Endothelial cell (in vitro differentiated cells): ENCODE results near the gene APH1B. TPM values are rescaled to one million over a fixed set of nuclear protein-coding genes. Genes with fewer than 3 reads are reported as not detected.

ENCODE experiments used
- DNase-seq: peaks from one replicate; pipeline ENCODE4 v3.0.0; 2021; ENCODE audit warnings: low spot score
- H3K27ac Mint-ChIP-seq: one replicate; pipeline ENCODE4 v1.8.0; 2021; ENCODE audit warnings: mixed read lengths, inconsistent platforms; ENCODE audit not compliant: unreplicated experiment
- H3K27me3 Mint-ChIP-seq: one replicate; pipeline ENCODE4 v1.8.0; 2021; ENCODE audit warnings: mild to moderate bottlenecking, moderate library complexity, mixed read lengths, inconsistent platforms; ENCODE audit not compliant: unreplicated experiment
- H3K36me3 Mint-ChIP-seq: one replicate; pipeline ENCODE4 v1.8.0; 2021; ENCODE audit warnings: mild to moderate bottlenecking, low read depth, mixed read lengths, inconsistent platforms; ENCODE audit not compliant: unreplicated experiment
- H3K4me1 Mint-ChIP-seq: one replicate; pipeline ENCODE4 v1.8.0; 2021; ENCODE audit warnings: mild to moderate bottlenecking, mixed read lengths, inconsistent platforms; ENCODE audit not compliant: unreplicated experiment
- H3K4me3 Mint-ChIP-seq: one replicate; pipeline ENCODE4 v1.8.0; 2021; ENCODE audit warnings: mild to moderate bottlenecking, mixed read lengths, inconsistent platforms; ENCODE audit not compliant: unreplicated experiment
- H3K9me3 Mint-ChIP-seq: one replicate; pipeline ENCODE4 v1.8.0; 2021; ENCODE audit warnings: mixed read lengths, inconsistent platforms; ENCODE audit not compliant: unreplicated experiment
- CTCF ChIP-seq: fragments of 200-600 bp; sonication (generic); IDR thresholded peaks from one replicate; pipeline ENCODE4 v1.5.0; 2021; ENCODE audit warnings: antibody characterized with exemption; ENCODE audit not compliant: unreplicated experiment
- long read RNA-seq: library from polyadenylated mRNA; unstranded; transcript quantifications from one replicate; pipeline ENCODE4 v2.0.0, GENCODE V29; 2020; ENCODE audit not compliant: unreplicated experiment
- total RNA-seq: library from RNA; stranded (reverse); fragmentation: NEBNext Ultra II Directional; extraction: Animal tissue kit (Norgen Biotek cat#: 25700); gene quantifications from one replicate; pipeline ENCODE4 v1.2.1, GENCODE V29; 2021; ENCODE audit not compliant: unreplicated experiment

The APH1B gene
- total RNA-seq = 26.3 TPM
- long read RNA-seq, full-length matches to known transcripts = 14 of 16 reads
- long read RNA-seq, partial matches to known transcripts = 1 of 16 reads
- long read RNA-seq, other reads (novel, unspliced or antisense) = 1 of 16 reads

GRCh38 chr15:63277038-63277892 is at the start of gene APH1B:
TSS of gene APH1B (plus strand) at chr15:63277605. CDS start at chr15:63277624, 19 bp downstream.
- Mint-ChIP-seq H3K36me3 (peaks cover 3% of the 10 kb centered on the region), H3K9me3 (no peaks in the 10 kb centered on the region), H3K27me3 (no peaks in the 10 kb centered on the region), H3K4me1 (peaks cover 10% of the 10 kb centered on the region), H3K4me3 (peak within 1 kb of the TSS; percentile 90), H3K27ac (peak within 1 kb of the TSS; percentile 12)
- TF ChIP-seq CTCF = no peak
- DNase-seq = peak; percentile 68

- TF ChIP-seq CTCF = no peak
These were observed 49.7 kb upstream of the APH1B start for GRCh38 chr15:63227689-63228088.

GRCh38 chr15:63231206-63231605 is 46.2 kb upstream of the APH1B start:
- peaks cover 8% of the 10 kb centered on the region for H3K36me3 Mint-ChIP-seq
- no peaks in the 10 kb centered on the region for H3K9me3 Mint-ChIP-seq
- no peak overlapping the region for H3K4me3 Mint-ChIP-seq
- TF ChIP-seq CTCF = no peak
- no peak for DNase-seq
- peaks cover 2% of the 10 kb centered on the region for H3K27me3 Mint-ChIP-seq
- H3K4me1 Mint-ChIP-seq = peaks cover 52% of the 10 kb centered on the region
- H3K27ac Mint-ChIP-seq = peak overlapping the region; percentile 81

More at GRCh38 chr15:63227689-63228088, 49.7 kb upstream of the APH1B start:
- Mint-ChIP-seq H3K27ac (peak overlapping the region; percentile 22), H3K27me3 (peaks cover 2% of the 10 kb centered on the region), H3K36me3 (peaks cover 4% of the 10 kb centered on the region), H3K4me3 (no peak overlapping the region), H3K9me3 (no peaks in the 10 kb centered on the region), H3K4me1 (peaks cover 33% of the 10 kb centered on the region)
- DNase-seq = no peak

GRCh38 chr15:63231706-63232105 is 45.7 kb upstream of the APH1B start:
- Mint-ChIP-seq H3K27ac (peak overlapping the region; percentile 81), H3K4me1 (peaks cover 50% of the 10 kb centered on the region), H3K4me3 (no peak overlapping the region), H3K36me3 (peaks cover 4% of the 10 kb centered on the region), H3K27me3 (peaks cover 2% of the 10 kb centered on the region), H3K9me3 (no peaks in the 10 kb centered on the region)
- no peak for TF ChIP-seq CTCF
- DNase-seq = no peak

GRCh38 chr15:63232405-63232804 is 45.0 kb upstream of the APH1B start:
- Mint-ChIP-seq H3K27ac (no peak overlapping the region), H3K4me1 (peaks cover 45% of the 10 kb centered on the region), H3K36me3 (peaks cover 9% of the 10 kb centered on the region), H3K9me3 (no peaks in the 10 kb centered on the region), H3K27me3 (peaks cover 2% of the 10 kb centered on the region), H3K4me3 (no peak overlapping the region)
- TF ChIP-seq CTCF = no peak
- DNase-seq = no peak
